OCI-LY1 (cell line): ENCODE data around the gene TSHZ3.

Experiments
- H2AFZ ChIP-seq: fragments of 200-600 bp; sonication (generic), shearing (Covaris generic); 2 replicates; pipeline ENCODE4 v1.6.0; 2014; ENCODE audit warnings: antibody characterized with exemption, mild to moderate bottlenecking, low read length
- H3F3A ChIP-seq: fragments of 200-600 bp; sonication (generic), shearing (Covaris generic); 2 replicates; pipeline ENCODE4 v1.6.0; 2014; ENCODE audit warnings: mild to moderate bottlenecking, antibody characterized with exemption, low read length, moderate library complexity; ENCODE audit not compliant: insufficient read depth
- H3K27ac ChIP-seq: fragments of 200-600 bp; sonication (generic); 2 replicates; pipeline ENCODE4 v1.5.1; 2014; ENCODE audit warnings: low read length, mixed run types, mild to moderate bottlenecking, low read depth; ENCODE audit not compliant: poor library complexity, severe bottlenecking
- H3K27me3 ChIP-seq: fragments of 200-600 bp; sonication (generic); 2 replicates; pipeline ENCODE4 v1.6.0; 2014; ENCODE audit warnings: antibody characterized with exemption, mild to moderate bottlenecking, low read length, moderate library complexity; ENCODE audit not compliant: insufficient read depth
- H3K36me3 ChIP-seq: fragments of 200-600 bp; sonication (generic); 2 replicates; pipeline ENCODE4 v1.6.1; 2014; ENCODE audit warnings: mild to moderate bottlenecking, antibody characterized with exemption, low read length, moderate library complexity, mixed read lengths; ENCODE audit not compliant: insufficient read depth
- H3K4me1 ChIP-seq: fragments of 200-600 bp; sonication (generic); 2 replicates; pipeline ENCODE4 v1.5.1; 2014; ENCODE audit warnings: mild to moderate bottlenecking, low read length, moderate library complexity; ENCODE audit not compliant: insufficient read depth, severe bottlenecking
- H3K4me2 ChIP-seq: fragments of 200-600 bp; sonication (generic), shearing (Covaris generic); 2 replicates; pipeline ENCODE4 v1.6.1; 2014; ENCODE audit warnings: low read length
- H3K4me3 ChIP-seq: fragments of 200-600 bp; sonication (generic); 2 replicates; pipeline ENCODE4 v1.5.1; 2014; ENCODE audit warnings: low read length, low read depth, mild to moderate bottlenecking, mixed read lengths; ENCODE audit not compliant: poor library complexity, severe bottlenecking
- H3K79me2 ChIP-seq: fragments of 200-600 bp; shearing (Covaris generic); 2 replicates; pipeline ENCODE4 v1.6.1; 2016; ENCODE audit warnings: mixed run types, low read length, mixed read lengths; ENCODE audit not compliant: insufficient read depth
- H3K9ac ChIP-seq: fragments of 200-600 bp; sonication (generic), shearing (Covaris generic); 2 replicates; pipeline ENCODE4 v1.6.1; 2014; ENCODE audit warnings: mild to moderate bottlenecking, low read length, mixed read lengths
- H3K9me2 ChIP-seq: fragments of 200-600 bp; sonication (generic), shearing (Covaris generic); 2 replicates; pipeline ENCODE4 v1.6.1; 2014; ENCODE audit warnings: low read depth, mild to moderate bottlenecking, low read length, mixed read lengths
- H3K9me3 ChIP-seq: fragments of 200-600 bp; shearing (Covaris generic); 2 replicates; pipeline ENCODE4 v1.6.1; 2014; ENCODE audit warnings: low read length, mixed read lengths
- H4K20me1 ChIP-seq: fragments of 200-600 bp; sonication (generic), shearing (Covaris generic); 2 replicates; pipeline ENCODE4 v1.6.0; 2016; ENCODE audit warnings: mild to moderate bottlenecking, low read length; ENCODE audit not compliant: insufficient read depth
- CTCF ChIP-seq: fragments of 200-600 bp; sonication (generic), shearing (Covaris generic); IDR thresholded peaks from 2 replicates; pipeline ENCODE4 v1.5.1; 2017; ENCODE audit warnings: mild to moderate bottlenecking, antibody characterized with exemption, low read length, moderate library complexity, mixed read lengths
- EZH2 ChIP-seq: fragments of 200-600 bp; sonication (generic), shearing (Covaris generic); IDR thresholded peaks from 2 replicates; pipeline ENCODE4 v1.8.0; 2017; ENCODE audit warnings: borderline replicate concordance, mixed run types, mild to moderate bottlenecking, antibody characterized with exemption, low read length, moderate library complexity, mixed read lengths

The TSHZ3 gene

GRCh38 chr19:31254180-31254551 lies 95.1 kb downstream of the TSHZ3 start:
- H3F3A ChIP-seq: no peaks in the 10 kb centered on the region
- no peak for TF ChIP-seq CTCF
- no peaks in the 10 kb centered on the region for H3K9me3 ChIP-seq
- no peaks in the 10 kb centered on the region for H3K9me2 ChIP-seq
- no peak overlapping the region for H3K27ac ChIP-seq
- no peak overlapping the region for H3K4me3 ChIP-seq
- H3K4me1 ChIP-seq: no peaks in the 10 kb centered on the region
- no peak overlapping the region for H3K4me2 ChIP-seq
- H3K27me3 ChIP-seq: no peaks in the 10 kb centered on the region
- H2AFZ ChIP-seq: no peak overlapping the region
- H3K9ac ChIP-seq: no peak overlapping the region
- no peaks in the 10 kb centered on the region for H3K36me3 ChIP-seq
- H3K79me2 ChIP-seq: no peaks in the 10 kb centered on the region
- H4K20me1 ChIP-seq: no peaks in the 10 kb centered on the region

- no peaks in the 10 kb centered on the region for H4K20me1 ChIP-seq
- TF ChIP-seq EZH2 (no peak), CTCF (no peak)
- no peaks in the 10 kb centered on the region for H3K27me3 ChIP-seq
- H3K4me3 ChIP-seq: no peak overlapping the region
- H3K27ac ChIP-seq: no peak overlapping the region
- no peak overlapping the region for H3K4me2 ChIP-seq
- no peak overlapping the region for H2AFZ ChIP-seq
- no peaks in the 10 kb centered on the region for H3K9me3 ChIP-seq
- H3K9me2 ChIP-seq: no peaks in the 10 kb centered on the region
- H3K9ac ChIP-seq: no peak overlapping the region
- no peaks in the 10 kb centered on the region for H3K79me2 ChIP-seq
- H3F3A ChIP-seq: no peaks in the 10 kb centered on the region
- no peaks in the 10 kb centered on the region for H3K36me3 ChIP-seq
- H3K4me1 ChIP-seq: no peaks in the 10 kb centered on the region
Observed at GRCh38 chr19:31253526-31254179, 95.6 kb downstream of the TSHZ3 start.

- no peaks in the 10 kb centered on the region for H3K9me3 ChIP-seq
- no peaks in the 10 kb centered on the region for H3K36me3 ChIP-seq
- H3K4me2 ChIP-seq: no peak overlapping the region
- H2AFZ ChIP-seq: no peak overlapping the region
- H3K4me3 ChIP-seq: no peak overlapping the region
- H3K9me2 ChIP-seq: no peaks in the 10 kb centered on the region
- TF ChIP-seq EZH2 (no peak), CTCF (no peak)
- H3K4me1 ChIP-seq: no peaks in the 10 kb centered on the region
- H3K9ac ChIP-seq: no peak overlapping the region
- no peaks in the 10 kb centered on the region for H4K20me1 ChIP-seq
- H3F3A ChIP-seq: no peaks in the 10 kb centered on the region
- H3K27me3 ChIP-seq: no peaks in the 10 kb centered on the region
- no peak overlapping the region for H3K27ac ChIP-seq
- no peaks in the 10 kb centered on the region for H3K79me2 ChIP-seq
Observed at GRCh38 chr19:31252441-31252840, 96.8 kb downstream of the TSHZ3 start.
